Fibroblast of skin of left biceps (primary cell): ENCODE measurements around the gene RREB1.

Experiments
- DNase-seq, 2 experiments: peaks; one replicate each; pipeline ENCODE4 v3.0.0-alpha.2; 2013; ENCODE audit warnings: low read depth in 2 of 2

RREB1 gene

GRCh38 chr6:7164536-7165001 lies 56.8 kb downstream of the RREB1 start:
- no peak for DNase-seq

DNA sequence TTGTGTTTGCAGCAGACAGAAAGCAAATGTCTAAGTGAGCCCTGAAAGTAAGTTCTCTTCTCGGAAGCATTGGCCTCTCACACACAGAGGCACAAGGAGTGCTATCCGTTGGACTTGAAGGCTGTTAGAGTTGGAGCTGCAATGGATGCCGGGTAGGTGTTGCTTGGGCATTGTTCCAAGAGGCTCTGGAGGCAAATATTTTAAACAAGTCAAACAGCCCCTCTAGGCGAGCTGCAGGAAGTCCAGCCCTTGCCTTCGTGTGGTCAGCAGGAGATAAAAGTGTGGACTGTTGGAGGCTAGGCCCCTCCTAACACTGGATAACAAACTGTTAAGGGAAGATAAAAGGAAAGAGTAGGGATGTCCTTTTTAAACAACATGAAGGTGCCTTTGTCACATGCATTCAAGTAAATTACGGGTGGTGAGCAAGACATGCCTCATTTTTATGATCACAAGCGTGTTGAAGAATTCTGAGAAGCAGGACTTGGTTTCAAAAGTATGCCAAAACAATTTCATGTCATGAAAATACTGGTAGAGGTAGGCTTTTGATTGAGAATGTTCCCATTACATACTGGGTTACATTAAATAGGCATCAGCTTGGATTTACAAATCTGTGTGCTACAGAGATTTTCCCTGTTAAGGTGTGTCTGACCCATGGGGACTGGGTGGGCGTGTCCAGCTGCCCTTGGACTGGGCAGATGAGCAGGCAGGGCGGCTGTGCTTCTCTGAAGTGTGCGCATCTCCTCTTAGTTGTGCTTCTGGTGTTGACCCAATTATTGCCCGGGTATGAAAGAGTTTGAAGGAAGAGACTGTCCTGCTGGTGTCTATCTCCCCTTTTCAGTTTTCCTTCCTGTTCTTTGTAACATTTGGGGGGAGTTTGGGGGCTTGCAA lies 57.5 kb downstream of the RREB1 start:
- DNase-seq, result no peak

GRCh38 chr6:7165890-7166267 lies 58.1 kb downstream of the RREB1 start:
- no peak for DNase-seq

DNA sequence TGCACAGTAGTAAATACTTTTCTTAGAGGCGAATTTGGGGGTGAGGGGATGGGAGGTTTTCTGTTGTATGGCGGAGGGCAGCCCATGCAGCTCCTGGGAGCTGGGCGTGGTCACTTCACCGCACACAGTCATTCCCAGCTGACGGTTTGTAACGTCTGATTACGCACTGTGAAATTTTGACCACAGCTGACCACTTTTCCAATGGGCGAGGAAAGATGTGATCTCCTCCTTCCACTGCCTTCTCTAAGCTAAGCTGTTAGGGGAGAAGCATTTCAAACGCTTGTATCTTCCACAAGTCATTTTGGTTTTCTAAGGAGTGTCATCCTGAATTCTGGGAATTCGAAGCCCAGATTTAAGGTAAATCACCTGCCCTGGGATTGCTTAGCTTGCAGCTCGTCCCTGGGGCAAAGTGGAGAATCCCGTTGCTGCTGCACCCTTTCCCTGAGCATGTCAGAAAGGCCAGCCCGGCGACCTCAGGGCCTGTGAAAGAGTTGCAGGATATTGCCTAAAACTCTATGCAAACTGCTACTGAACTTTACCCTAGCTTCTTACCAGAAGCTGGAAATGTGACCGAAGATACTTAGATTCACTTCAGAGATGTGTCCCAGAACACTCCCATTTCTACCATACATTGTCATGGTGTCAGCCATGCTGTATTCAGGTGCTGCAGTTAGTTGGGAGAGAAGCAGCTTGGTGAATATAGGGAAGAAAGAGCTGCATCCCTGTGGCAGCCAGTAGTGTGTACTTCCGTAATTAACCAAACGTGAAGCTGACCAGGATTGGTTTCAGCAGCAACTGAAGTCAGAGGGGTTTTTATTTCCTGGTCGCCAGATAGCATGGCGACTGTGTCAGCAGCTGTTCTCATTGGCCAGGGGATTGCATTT lies 58.9 kb downstream of the RREB1 start:
- DNase-seq, result no peak

- no peak for DNase-seq
Measured at GRCh38 chr6:7169296-7169721, 61.5 kb downstream of the RREB1 start.

GRCh38 chr6:7170117-7170732 lies 62.5 kb downstream of the RREB1 start:
- DNase-seq, result no peak

- DNase-seq, result no peak
Measured at GRCh38 chr6:7171119-7171518, 63.4 kb downstream of the RREB1 start.

- no peak for DNase-seq
Measured at GRCh38 chr6:7171733-7172132, 64.0 kb downstream of the RREB1 start.

- DNase-seq, result no peak
Measured at GRCh38 chr6:7172649-7173048, 64.9 kb downstream of the RREB1 start.

GRCh38 chr6:7173843-7174503 lies 66.2 kb downstream of the RREB1 start:
- DNase-seq, result no peak

- no peak for DNase-seq
Measured at GRCh38 chr6:7175462-7175861, 67.7 kb downstream of the RREB1 start.

GRCh38 chr6:7176208-7176607 lies 68.4 kb downstream of the RREB1 start:
- DNase-seq, result no peak

- no peak for DNase-seq
Measured at GRCh38 chr6:7178280-7178679, 70.5 kb downstream of the RREB1 start.

DNA sequence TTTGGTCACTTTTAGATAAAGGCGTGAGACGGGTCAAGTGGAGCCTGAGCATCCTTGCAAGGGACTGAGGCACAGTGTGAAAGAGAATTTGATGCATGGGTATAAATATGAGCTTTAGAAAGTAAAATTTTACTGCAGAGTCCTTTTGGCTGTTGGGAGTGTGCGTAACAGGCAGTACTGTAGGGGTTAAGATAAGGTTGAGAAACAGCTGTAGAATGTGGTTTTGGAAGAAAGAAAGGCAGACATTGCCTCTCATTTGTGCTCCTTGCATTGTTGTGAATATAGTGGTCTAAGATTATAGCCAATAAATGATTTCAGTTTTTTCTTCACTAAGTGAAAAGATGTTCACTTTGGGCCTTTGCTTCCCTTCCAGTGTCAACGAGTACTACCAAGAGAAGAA lies 73.0 kb downstream of the RREB1 start:
- no peak for DNase-seq

GRCh38 chr6:7183707-7184106 lies 75.9 kb downstream of the RREB1 start:
- DNase-seq, result no peak

- no peak for DNase-seq
Measured at GRCh38 chr6:7184502-7184901, 76.7 kb downstream of the RREB1 start.

- no peak for DNase-seq
Measured at GRCh38 chr6:7185561-7185960, 77.8 kb downstream of the RREB1 start.

- no peak for DNase-seq
Measured at GRCh38 chr6:7188492-7188891, 80.7 kb downstream of the RREB1 start.

GRCh38 chr6:7189101-7189758 lies 81.5 kb downstream of the RREB1 start:
- DNase-seq, result no peak

- DNase-seq, result no peak
Measured at GRCh38 chr6:7190791-7191190, 83.0 kb downstream of the RREB1 start.

GRCh38 chr6:7193122-7193521 lies 85.4 kb downstream of the RREB1 start:
- DNase-seq, result no peak
